ENCODE data around the gene OBP2A.
"Not testable (repeated sequence)": the region's sequence is repeated elsewhere in the genome, so short reads cannot be mapped to it uniquely, and the experiment has no call there.

Gene OBP2A

DNA sequence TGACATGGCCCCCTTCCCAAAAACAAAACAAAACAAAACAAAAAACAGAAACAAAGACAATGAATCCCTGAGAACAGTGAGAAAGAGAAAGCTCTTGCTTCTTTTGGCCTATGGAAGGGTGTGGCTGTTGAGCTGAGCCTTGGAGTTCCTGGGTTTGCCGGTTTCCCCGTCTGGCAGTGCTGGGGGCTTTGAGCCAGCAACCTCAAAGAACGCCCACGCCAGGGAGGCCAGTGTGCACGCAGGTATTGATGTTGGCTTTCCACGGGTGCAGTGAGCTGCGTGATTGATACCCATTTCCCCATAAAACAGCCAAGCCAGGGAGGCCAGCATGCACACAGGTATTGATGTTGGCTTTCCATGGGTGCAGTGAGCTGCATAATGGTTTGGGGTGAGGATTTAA lies 33.0 kb upstream of the OBP2A start:
- DNase-seq: no peak

GRCh38 chr9:135513351-135513846 lies 32.5 kb upstream of the OBP2A start:
- DNase-seq: no peak

GRCh38 chr9:135513906-135514305 lies 32.0 kb upstream of the OBP2A start:
- not testable (repeated sequence) for DNase-seq

DNA sequence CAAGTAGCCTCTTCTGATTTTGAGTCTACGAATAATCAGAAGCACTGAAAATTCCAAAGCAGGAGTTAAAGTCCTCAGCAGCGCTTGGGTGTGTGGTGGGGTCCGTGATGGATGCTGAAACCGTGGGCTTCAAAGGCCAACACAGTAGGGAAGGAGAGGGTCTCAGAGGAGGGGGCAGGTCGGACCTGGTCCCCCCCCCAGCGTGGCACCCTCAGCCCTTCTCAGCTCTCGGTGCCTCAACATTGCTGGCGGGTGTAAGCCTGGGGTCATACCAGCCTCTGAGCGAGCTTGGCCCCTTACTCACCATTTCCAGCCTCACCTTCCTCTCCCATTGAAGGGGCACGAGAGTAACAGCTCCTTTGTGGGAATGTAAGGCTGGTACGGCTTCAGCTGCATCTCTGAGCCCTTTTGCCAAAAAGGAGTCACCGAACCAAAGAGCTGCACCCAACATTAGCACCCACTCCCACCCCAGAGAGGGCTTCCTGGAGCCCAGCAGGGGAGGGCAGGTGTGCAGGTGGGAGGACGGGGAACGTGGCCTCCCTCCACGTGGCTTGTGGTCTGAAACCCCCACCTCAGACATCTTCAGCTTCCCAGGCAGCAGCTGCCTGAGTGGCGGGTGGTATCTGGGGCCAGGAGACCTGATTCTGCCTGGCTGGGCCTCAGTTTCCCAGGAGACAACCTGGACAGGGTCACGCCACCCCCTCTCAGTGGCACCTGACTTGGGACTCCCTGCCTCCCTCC lies 31.4 kb upstream of the OBP2A start:
- DNase-seq: no peak

- no peak for DNase-seq
Measured at GRCh38 chr9:135515083-135515951, 30.6 kb upstream of the OBP2A start.

GRCh38 chr9:135516132-135516860 lies 29.6 kb upstream of the OBP2A start:
- DNase-seq: no peak

- no peak for DNase-seq
Measured at GRCh38 chr9:135517407-135517822, 28.5 kb upstream of the OBP2A start.

GRCh38 chr9:135519179-135519971 lies 26.6 kb upstream of the OBP2A start:
- DNase-seq: no peak

- DNase-seq: no peak
Measured at GRCh38 chr9:135520916-135521607, 24.9 kb upstream of the OBP2A start, which contains the start of gene LCN1. TSS of gene LCN1 (plus strand) at chr9:135521440. CDS start at chr9:135521498, 58 bp downstream.

DNA sequence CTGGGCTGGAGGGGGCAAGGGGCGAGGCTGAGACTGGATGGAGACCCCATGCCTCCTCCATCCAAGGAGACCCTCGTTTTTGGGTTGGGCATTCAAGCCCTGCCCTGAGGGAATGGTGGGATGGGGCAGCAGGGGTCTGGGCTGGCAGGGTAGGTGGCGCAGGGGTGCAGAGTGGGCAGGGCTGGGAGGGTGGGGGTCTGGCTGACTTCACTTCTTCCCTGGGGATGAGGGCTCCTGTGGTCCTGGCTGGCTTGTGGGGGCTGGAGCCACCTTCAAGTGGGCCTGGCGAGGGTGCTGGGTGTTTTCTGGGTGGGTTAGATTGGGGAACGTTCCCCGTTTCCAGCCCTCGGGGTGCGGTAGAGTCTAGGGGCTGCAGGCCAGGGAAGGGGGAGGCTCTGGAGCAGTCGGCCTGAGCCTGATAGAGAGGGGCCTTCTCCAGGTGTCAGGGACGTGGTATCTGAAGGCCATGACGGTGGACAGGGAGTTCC lies 24.3 kb upstream of the OBP2A start:
- no peak for DNase-seq

DNA sequence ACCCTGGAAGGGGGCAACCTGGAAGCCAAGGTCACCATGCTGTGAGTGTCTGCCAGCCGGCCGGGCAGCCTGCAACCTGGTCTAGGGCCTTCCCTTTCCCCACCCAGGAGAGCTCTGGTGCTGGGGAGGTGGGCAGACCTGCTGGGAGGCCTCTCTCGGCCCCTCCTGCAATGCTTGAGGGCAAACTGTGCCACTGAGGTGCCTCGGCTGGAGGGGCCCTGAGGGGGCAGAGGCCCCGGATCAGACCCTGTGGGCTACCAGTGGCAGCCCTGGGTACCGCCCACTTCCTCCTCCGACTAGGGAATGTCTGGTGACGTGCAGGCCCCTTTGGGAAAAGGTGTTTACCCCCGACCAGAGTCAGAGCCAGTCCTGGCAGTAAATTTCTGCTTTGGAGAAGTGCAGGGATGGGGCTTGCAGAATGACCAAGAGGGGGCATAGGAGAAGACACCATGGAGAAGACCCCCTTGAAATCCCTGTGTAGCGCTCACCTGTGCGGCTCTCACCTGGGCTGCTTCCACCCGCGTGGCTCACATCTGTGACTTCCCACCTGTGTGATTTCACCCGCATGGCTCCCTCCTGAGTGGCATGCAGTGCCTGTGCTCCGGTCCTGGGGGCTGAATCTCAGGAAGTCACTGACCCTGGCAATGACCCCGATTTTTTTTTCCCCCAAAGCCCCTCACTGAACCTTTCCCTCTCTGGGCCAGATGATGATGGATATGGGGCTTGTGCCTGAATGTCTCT lies 23.6 kb upstream of the OBP2A start:
- no peak for DNase-seq

DNA sequence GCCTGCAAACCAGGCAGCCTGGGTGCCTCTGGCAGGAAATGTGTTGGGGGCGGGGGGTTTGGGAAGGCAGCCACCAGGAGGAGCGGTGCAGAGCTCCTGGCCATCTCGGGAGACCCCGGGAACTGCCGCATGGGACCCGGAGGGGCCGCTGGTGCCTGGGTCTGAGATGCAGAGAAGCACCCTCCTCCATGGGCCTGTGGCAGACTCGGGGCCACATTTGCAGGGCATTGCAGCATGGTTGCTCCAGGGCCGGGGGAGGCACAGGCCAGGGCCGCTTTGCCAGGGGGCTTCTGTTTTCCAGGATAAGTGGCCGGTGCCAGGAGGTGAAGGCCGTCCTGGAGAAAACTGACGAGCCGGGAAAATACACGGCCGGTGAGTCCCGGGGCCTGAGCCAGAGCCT lies 23.0 kb upstream of the OBP2A start:
- no peak for DNase-seq

DNA sequence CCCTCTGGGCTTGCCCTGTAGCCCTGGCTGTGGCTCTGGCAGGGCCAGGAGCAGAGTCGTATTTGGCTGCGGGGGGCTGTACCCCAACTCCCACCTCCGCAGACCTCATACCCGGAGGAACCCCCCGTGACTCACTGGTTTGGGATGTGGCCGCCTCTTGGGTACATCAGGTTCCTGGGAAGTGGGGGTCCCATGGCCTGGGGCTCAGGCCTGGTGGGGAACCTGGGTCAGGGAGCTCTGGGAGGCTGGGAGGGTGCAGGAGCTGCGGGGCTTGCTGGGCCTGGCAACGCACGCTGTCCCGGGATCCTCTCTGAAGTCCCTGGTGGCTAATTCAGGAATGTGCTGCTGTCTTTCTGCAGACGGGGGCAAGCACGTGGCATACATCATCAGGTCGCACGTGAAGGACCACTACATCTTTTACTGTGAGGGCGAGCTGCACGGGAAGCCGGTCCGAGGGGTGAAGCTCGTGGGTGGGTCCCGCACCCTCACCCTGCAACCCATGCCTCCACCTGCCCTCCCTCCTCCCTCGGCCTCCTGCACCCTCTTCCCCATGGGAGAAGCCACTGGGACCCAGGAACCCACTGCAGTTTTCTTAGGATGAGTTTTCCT lies 22.3 kb upstream of the OBP2A start:
- no peak for DNase-seq

DNA sequence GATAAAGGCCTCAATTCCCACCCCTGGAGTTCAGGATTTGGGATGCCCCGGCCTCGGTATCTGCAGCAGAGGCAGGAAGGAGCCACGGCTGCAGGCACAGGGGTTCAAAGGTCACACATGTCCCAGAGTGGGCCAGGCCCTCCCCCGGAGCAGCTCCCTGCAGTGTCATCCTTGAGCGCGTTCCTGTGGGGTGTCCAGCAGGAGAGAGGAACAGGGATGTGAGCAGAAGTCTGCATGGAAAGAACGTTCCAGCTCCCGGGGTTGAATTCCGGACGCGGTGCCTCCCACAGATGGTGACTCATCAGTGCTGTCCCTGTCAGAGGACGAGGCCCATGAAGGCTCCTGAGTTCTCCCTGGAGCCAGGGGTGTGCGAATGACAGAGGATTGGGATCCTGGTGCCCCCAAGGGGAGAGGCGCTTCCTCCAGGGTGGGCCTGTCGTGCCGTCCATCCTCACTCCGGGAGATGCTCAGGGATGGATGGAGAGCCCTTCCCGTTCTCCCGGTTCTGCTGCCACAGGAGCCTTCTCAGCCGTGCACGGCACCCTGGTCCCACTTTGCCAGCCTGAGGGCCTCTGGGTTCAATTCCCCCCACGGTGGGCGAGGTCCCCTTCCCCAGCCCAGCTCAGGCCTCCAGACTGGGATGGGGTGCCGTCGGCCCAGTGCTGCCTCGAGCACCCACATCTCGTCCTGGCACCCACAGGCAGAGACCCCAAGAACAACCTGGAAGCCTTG lies 21.6 kb upstream of the OBP2A start:
- DNase-seq: no peak

DNA sequence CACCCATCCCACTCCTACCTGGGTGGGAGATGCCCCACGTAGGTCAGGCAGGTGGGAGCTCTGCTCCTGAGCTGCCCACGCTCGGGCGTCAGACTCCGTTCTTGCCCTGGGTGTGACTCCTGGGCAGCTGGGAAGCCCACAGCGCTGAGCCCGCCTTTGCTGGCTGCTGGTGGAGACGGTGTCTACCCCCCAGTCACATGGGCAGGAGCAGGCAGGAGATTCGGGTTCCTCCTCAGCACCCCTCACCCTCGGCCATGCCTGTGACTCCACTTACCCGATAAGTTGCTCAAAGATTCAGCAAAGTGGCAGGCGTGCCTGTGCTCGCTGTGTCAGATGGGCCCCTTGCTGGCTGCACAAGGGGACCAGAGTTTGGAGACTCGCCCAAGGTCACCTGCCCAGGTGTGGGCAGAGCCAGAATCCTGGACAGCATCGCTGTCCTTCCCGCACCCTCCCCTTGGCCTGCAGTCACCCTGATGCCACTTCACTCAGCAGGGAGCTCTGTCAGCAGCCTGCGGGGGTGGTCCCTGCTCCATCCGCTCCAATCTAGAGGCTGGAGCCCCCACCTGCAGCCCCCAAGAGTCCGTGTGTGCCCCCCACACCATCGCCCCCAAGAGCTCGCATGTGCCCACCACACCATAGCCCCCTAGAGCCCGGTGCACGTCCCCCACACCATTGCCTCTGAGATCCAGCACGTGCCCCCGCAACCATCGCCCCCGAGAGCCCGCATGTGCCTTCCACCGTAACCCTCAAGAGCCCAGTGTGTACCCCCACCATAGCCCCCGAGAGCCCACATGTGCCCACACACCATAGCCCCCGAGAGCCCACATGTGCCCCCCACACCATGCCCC lies 20.5 kb upstream of the OBP2A start:
- no peak for DNase-seq

DNA sequence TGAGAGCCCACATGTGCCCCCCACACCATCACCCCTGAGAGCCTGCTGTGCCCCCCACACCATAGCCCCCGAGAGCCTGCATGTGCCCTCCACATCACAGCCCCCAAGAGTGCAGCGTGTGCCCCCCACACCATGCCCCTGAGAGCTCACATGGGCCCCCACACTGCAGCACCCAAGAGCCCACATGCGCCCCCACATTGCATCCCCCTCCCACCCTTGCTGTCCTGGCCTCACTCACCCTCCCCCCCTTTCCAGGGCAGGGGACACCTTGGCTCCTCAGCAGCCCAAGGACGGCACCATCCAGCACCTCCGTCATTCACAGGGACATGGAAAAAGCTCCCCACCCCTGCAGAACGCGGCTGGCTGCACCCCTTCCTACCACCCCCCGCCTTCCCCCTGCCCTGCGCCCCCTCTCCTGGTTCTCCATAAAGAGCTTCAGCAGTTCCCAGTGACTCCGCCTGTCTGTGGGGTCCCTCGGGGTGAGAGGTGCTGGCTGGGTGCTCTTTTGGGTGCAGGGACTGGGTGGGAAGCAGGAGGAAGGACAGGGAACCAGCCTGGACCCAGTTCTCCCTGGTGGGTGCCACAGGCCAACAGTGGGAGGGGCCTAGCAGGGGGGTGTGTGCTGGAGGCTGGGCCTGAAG lies 19.7 kb upstream of the OBP2A start:
- no peak for DNase-seq

DNA sequence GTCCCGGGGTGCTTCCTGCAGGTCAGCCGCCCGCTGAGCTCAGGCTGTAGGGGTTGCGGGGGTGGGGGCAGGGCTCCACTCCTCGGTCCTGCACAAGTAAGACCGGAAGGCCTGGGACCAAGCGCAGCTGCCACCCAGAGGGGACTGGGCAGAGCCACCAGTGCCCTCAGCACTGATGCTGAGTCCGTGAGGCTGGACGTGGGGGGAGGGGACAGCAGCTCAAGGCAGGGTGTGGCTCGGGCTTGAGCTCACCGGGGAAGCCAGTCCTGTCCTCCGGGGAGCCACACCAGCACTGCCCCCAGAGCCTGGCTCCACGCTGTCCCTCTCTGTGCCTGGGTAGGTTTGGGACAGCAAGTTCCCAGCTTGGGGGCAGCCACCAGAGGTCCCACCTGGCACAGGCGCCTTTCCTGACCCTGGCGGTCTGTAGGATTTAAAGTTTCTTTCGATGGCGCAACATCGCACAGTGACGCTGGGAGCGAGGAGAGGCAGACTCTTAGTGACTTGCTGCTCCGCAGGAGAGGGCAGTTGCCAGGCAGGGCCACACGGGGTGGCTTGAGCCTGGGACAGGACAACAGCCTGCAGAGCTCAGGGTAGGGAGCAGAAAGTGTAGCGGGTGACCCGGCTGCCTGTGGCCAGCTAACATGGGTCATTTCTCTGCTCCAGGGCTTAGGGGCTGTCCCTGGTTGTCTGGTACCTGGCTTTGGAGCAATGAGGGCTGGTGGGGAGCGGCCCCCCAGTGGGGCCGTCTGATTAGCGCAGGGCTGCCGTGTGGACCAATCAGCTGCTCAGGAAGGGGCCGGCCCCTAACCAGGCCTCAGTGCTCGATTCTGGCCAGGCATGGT lies 19.0 kb upstream of the OBP2A start:
- no peak for DNase-seq

Data from left hindlimb (tissue), 1 donor.